GM18909 (cell line): ENCODE results near the gene CCDC180.
"Not testable (repeated sequence)": the region's sequence is repeated elsewhere in the genome, so short reads cannot be mapped to it uniquely, and the experiment has no call there.

Source experiments
- ATAC-seq: cut with Tn5 transposase; IDR thresholded peaks from one replicate; pipeline ENCODE4 v1.9.1; 2021; ENCODE audit warnings: mild to moderate bottlenecking; ENCODE audit not compliant: unreplicated experiment, poor library complexity

The CCDC180 gene

GRCh38 chr9:97310023-97310422 lies 2.6 kb downstream of the CCDC180 start:
- no peak for ATAC-seq

- ATAC-seq = no peak
Measured at GRCh38 chr9:97310896-97311295, 3.4 kb downstream of the CCDC180 start.

- no peak for ATAC-seq
Measured at GRCh38 chr9:97311798-97312500, 4.5 kb downstream of the CCDC180 start.

- no peak for ATAC-seq
Measured at GRCh38 chr9:97312556-97312955, 5.1 kb downstream of the CCDC180 start.

GRCh38 chr9:97313243-97313642 lies 5.8 kb downstream of the CCDC180 start:
- no peak for ATAC-seq

- no peak for ATAC-seq
Measured at GRCh38 chr9:97313746-97314145, 6.3 kb downstream of the CCDC180 start.

- no peak for ATAC-seq
Measured at GRCh38 chr9:97314503-97314902, 7.0 kb downstream of the CCDC180 start.

- ATAC-seq = no peak
Measured at GRCh38 chr9:97315550-97315949, 8.1 kb downstream of the CCDC180 start.

- ATAC-seq = no peak
Measured at GRCh38 chr9:97316904-97317303, 9.4 kb downstream of the CCDC180 start.

GRCh38 chr9:97318433-97318832 lies 11.0 kb downstream of the CCDC180 start:
- ATAC-seq = no peak

- no peak for ATAC-seq
Measured at GRCh38 chr9:97319395-97319794, 11.9 kb downstream of the CCDC180 start.

GRCh38 chr9:97320080-97320642 lies 12.7 kb downstream of the CCDC180 start:
- no peak for ATAC-seq

GRCh38 chr9:97321251-97321650 lies 13.8 kb downstream of the CCDC180 start:
- no peak for ATAC-seq

GRCh38 chr9:97321691-97322090 lies 14.2 kb downstream of the CCDC180 start:
- ATAC-seq = no peak

- no peak for ATAC-seq
Measured at GRCh38 chr9:97322105-97322504, 14.6 kb downstream of the CCDC180 start.

GRCh38 chr9:97324954-97325353 lies 17.5 kb downstream of the CCDC180 start:
- no peak for ATAC-seq

GRCh38 chr9:97327562-97327961 lies 20.1 kb downstream of the CCDC180 start:
- ATAC-seq = no peak

- ATAC-seq = no peak
Measured at GRCh38 chr9:97332993-97333392, 25.5 kb downstream of the CCDC180 start.

GRCh38 chr9:97335622-97336021 lies 28.2 kb downstream of the CCDC180 start:
- not testable (repeated sequence) for ATAC-seq

- ATAC-seq = no peak
Measured at GRCh38 chr9:97348871-97349270, 41.4 kb downstream of the CCDC180 start.

GRCh38 chr9:97349400-97349799 lies 41.9 kb downstream of the CCDC180 start:
- no peak for ATAC-seq

- ATAC-seq = no peak
Measured at GRCh38 chr9:97354637-97355036, 47.2 kb downstream of the CCDC180 start.
